Activated CD8-positive, alpha-beta memory T cell treated with anti-CD3 and anti-CD28 coated beads for 48 hours (primary cell): Measurements from ENCODE around the gene PHETA1.
A peak's percentile ranks its signal among the peaks of the same experiment; 100 is the strongest.
"Not testable (repeated sequence)": the region's sequence is repeated elsewhere in the genome, so short reads cannot be mapped to it uniquely, and the experiment has no call there.

Experiments used
- DNase-seq, 3 experiments: peaks; one replicate each; pipeline ENCODE4 v3.0.0-alpha.2; 2020; ENCODE audit warnings: low read depth in 2 of 3, low spot score in 2 of 3

Gene PHETA1

GRCh38 chr12:111405859-111406473 is 37.1 kb upstream of the PHETA1 start, which contains the start of gene SH2B3:
SH2B3 (plus strand) TSS chr12:111405923; CDS start chr12:111418146, 12,223 bp downstream.
- peak in 2 of 3 experiments; percentile 45 to 57 for DNase-seq

- peak; percentile 99 to 100 (median 99) for DNase-seq
Observed at GRCh38 chr12:111405149-111405858, 36.4 kb upstream of the PHETA1 start.

GRCh38 chr12:111404362-111405148 is 35.7 kb upstream of the PHETA1 start:
- DNase-seq, result peak in 2 of 3 experiments; percentile 39 to 74

GRCh38 chr12:111402490-111402824 is 33.6 kb upstream of the PHETA1 start:
- not testable (repeated sequence) for DNase-seq

GRCh38 chr12:111401167-111401605 is 32.3 kb upstream of the PHETA1 start:
- no peak for DNase-seq

- not testable (repeated sequence) for DNase-seq
Observed at GRCh38 chr12:111399741-111400404, 31.0 kb upstream of the PHETA1 start.

DNA sequence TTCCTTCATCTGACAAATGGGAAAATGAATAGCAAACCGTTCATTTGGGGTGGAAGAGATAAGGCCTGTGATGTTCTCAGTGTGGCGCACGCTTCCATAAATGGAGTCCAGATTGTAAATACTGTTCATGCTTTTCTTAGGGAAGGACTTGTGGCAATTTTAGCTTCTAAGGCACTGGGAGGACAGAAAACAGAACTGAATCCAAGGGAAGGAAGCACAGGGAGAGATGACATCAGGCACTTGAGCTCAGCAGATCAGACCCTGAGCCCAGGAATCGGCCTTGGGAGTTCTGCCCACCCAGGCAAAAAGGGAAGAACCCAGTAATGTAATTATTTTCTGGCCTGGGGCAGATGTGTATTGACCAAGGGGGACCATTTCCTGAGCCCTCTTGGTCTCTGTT is 29.6 kb upstream of the PHETA1 start:
- no peak for DNase-seq

- peak; percentile 70 to 94 (median 85) for DNase-seq
Observed at GRCh38 chr12:111396726-111397445, 28.0 kb upstream of the PHETA1 start.

GRCh38 chr12:111396271-111396670 is 27.4 kb upstream of the PHETA1 start:
- DNase-seq, result not testable (repeated sequence)

DNA sequence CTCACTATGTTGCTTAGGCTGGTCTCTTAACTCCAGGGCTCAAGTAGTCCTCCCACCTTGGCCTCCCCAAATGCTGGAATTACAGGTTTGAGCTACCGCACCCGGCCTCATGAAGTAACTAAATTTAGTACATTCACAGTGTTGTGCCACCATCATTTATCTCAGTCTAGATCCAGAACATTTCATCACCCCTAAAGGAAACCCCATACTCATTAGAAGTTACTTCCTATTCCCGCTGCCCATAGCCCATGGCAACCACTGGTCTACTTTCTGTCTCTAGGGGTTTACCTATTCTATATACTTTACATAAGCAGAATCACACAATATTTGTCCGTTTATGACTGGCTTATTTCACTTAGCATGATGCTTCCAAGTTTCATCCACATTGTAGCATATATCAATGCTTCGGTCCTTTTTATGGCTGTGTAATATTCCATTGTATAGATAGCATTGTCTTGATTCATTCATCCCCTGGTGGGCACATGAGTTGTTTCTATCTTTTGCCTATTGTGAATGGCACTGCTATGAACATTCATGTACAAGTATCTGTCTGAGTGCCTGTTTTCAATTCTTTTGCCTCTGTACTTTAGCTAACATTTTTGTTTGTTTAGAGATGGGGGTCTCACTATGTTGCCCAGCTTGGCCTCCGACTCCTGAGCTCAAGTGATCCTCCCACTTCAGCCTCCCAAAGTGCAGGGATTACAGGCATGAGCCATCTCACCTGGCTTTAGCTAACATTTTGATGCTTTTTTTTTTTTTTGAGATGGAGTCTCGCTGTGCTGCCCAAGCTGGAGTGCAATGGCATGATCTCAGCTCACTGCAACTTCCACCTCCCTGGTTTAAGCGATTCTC is 26.7 kb upstream of the PHETA1 start:
- DNase-seq, result no peak

GRCh38 chr12:111394480-111394879 is 25.6 kb upstream of the PHETA1 start:
- no peak for DNase-seq

DNA sequence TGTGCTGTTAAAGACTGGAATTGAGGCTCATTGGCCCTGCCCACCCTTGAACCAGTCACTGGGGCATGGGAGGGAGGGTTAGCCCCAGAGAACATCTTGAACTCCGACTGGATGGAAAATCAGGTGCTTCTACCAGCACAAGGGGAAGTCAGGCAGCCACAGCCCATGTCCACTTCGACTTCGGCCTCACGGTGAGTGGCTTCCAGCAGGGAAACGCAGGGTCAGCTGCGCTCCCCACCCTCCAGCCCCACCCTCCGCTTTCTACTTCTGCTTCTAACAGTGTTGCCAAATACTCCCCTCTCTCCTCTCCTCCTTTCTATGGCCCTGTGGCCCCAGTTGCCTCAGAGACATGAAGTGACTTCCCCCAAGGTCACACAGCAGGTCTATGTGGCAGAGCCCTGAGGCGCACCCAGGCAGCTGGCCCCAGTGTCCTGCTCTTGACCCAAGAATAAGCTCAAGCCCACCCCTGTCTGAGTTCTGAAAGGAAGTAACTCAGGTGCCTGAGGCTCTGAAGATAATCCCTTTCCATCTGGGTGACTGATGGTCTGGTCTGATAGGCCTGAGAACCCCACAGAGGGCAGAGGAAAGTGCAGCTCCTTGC is 24.9 kb upstream of the PHETA1 start:
- no peak for DNase-seq

GRCh38 chr12:111390910-111391309 is 22.0 kb upstream of the PHETA1 start:
- no peak for DNase-seq

- no peak for DNase-seq
Observed at GRCh38 chr12:111389635-111390034, 20.7 kb upstream of the PHETA1 start.

DNA sequence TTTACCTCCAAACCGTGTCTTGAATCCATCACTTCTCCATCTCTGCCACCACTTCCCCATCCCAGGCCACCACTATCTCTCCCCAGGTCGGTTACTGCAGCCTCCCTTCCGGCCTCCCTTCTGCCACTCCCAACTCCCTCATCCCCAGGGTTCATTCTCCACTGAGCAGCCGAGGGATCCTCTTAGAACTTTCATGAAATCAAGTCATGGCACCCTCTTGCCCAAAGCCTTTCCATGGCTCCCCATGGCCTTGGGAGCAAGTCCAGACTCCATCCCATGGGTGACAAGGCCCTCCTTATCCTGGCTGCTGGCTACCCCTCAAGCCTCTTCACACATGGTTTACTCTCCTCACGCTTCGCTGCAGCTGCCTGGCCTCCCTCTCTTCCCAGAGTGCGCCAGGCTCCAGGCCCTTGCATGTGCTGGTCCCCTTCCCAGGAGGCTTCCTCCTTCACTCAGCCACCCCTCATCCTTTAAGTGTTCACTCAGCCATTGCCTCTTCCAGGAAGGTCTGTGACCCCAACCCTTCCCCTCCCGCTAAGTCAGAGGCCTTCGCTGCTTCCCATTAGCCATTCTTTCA is 18.9 kb upstream of the PHETA1 start:
- DNase-seq, result no peak

DNA sequence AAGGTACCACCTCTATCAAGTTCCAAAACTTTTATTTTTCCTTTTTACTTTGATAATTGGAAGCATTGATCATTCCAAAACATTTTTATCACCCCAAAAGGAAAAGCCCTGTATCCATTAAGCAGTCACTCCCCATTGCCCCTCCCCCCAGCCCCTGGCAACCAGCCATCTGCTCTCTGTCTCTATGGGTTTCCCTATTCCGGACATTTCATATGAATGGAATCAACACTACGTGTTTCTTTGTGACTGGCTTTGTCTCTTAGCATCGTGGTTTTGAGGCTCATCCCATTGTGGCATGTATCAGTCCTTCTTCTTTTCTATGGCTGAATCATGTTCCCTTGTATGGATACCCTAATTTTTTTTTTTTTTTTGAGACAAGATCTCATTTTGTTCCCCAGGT is 18.0 kb upstream of the PHETA1 start:
- DNase-seq, result no peak

GRCh38 chr12:111384596-111384995 is 15.7 kb upstream of the PHETA1 start:
- no peak for DNase-seq

GRCh38 chr12:111379942-111380554 is 11.2 kb upstream of the PHETA1 start:
- DNase-seq, result no peak

GRCh38 chr12:111377440-111377839 is 8.5 kb upstream of the PHETA1 start:
- no peak for DNase-seq
